Measurements from ENCODE around the gene MPPE1.

The MPPE1 gene

DNA sequence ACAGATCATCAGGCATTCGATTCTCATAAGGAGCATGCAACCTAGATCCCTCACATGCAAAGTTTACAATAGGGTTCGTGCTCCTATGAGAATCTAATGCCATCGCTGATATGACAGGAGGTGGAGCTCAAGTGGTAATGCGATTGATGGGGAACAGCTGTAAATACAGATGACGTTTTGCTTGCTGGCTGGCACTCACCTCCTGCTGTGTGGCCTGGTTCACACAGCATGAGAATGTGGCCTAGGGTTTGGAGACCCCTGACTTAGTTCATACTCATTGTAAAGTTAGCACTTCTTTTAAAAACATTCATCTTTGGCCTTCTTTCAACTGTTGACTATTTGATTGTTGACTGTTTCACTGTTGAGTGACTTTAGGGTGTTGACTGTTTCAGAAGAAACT, 65.6 kb downstream of the MPPE1 start:
- TF ChIP-seq, protein P1, sequence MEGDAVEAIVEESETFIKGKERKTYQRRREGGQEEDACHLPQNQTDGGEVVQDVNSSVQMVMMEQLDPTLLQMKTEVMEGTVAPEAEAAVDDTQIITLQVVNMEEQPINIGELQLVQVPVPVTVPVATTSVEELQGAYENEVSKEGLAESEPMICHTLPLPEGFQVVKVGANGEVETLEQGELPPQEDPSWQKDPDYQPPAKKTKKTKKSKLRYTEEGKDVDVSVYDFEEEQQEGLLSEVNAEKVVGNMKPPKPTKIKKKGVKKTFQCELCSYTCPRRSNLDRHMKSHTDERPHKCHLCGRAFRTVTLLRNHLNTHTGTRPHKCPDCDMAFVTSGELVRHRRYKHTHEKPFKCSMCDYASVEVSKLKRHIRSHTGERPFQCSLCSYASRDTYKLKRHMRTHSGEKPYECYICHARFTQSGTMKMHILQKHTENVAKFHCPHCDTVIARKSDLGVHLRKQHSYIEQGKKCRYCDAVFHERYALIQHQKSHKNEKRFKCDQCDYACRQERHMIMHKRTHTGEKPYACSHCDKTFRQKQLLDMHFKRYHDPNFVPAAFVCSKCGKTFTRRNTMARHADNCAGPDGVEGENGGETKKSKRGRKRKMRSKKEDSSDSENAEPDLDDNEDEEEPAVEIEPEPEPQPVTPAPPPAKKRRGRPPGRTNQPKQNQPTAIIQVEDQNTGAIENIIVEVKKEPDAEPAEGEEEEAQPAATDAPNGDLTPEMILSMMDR (IDR thresholded peaks at IDR 0.05; ENCODE audit: borderline replicate concordance, control extremely low read depth, extremely low read depth, insufficient read depth, missing control alignments), result no peak
- in situ Hi-C loops (cut with MboI; ENCODE audit: low sequenced_read_pairs, unreplicated experiment), result no loop called here
- DNase-seq (ENCODE audit: low spot score), result no peak

- TF ChIP-seq, protein P1 (IDR thresholded peaks at IDR 0.05; ENCODE audit: borderline replicate concordance, control extremely low read depth, extremely low read depth, insufficient read depth, missing control alignments), result no peak
- in situ Hi-C loops (cut with MboI; ENCODE audit: low sequenced_read_pairs, unreplicated experiment), result no loop called here
- DNase-seq (ENCODE audit: low spot score), result no peak
Measured at GRCh38 chr18:11840493-11840892, 67.6 kb downstream of the MPPE1 start.

DNA sequence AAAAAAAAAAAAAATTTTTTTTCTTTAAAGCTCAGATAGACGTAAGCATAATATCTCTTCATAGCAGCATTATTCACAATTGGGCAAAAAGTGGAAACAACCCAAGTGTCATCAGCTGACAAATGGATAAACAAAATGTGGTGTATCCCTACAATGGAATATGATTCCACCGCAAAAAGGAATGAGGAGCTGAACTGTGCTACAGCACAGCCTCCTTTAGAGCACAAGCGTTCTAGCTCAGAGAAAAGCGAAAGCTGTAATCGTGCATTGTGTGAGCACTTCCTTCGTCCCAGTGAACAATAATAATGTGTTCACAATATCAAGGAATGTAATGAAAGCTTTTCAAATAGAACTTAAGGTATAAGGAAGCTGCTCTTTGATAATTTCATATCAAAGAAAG, 68.6 kb downstream of the MPPE1 start:
- TF ChIP-seq, protein P1 (IDR thresholded peaks at IDR 0.05; ENCODE audit: borderline replicate concordance, control extremely low read depth, extremely low read depth, insufficient read depth, missing control alignments), result no peak
- in situ Hi-C loops (cut with MboI; ENCODE audit: low sequenced_read_pairs, unreplicated experiment), result no loop called here
- DNase-seq (ENCODE audit: low spot score), result no peak

DNA sequence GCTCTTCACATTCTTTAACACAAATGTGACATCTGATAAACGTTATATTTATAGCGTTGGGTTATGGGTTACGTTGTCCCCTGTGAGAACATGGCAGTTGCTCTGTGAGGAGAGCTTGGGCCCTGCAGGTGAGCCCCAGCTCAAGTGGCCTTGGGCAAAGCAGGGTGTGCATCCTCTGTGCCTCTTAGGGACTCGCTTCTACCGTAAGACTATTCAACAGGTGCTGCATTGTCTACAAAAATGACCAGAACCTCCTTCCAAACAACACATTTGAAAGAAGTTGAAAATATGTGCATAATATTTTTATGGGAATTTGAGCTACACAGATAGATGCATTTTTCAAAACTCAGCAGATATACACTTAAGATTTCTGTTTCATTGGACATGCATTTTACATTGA, 73.3 kb downstream of the MPPE1 start:
- no peak for DNase-seq (ENCODE audit: low spot score)
- in situ Hi-C loops (cut with MboI; ENCODE audit: low sequenced_read_pairs, unreplicated experiment), result no loop called here
- TF ChIP-seq, protein P1 (IDR thresholded peaks at IDR 0.05; ENCODE audit: borderline replicate concordance, control extremely low read depth, extremely low read depth, insufficient read depth, missing control alignments), result no peak

All from GM13976 (cell line).